Activated naive CD8-positive, alpha-beta T cell treated with anti-CD3 and anti-CD28 coated beads, Interleukin-2, amount 10 ng/mL, durations not matched to agents 7 days and 5 days (primary cell): ENCODE results near the gene BRMS1. TPM values are rescaled to one million over a fixed set of nuclear protein-coding genes. Genes with fewer than 3 reads are reported as not detected.
"Not testable (repeated sequence)": the region's sequence is repeated elsewhere in the genome, so short reads cannot be mapped to it uniquely, and the experiment has no call there.

Experiments used
- ATAC-seq: fragments of 150-1000 bp; cut with Tn5 transposase; one replicate; pipeline ENCODE4 v1.10.0; 2021; ENCODE audit warnings: low read depth, moderate library complexity
- POLR2A ChIA-PET: fragments of 350-600 bp; sonication (Branson Sonifier 250); formaldehyde crosslinking; loops from one replicate; lab custom pipeline; 2021; ENCODE audit warnings: antibody characterized with exemption; lab: Charles Lee
- DNase-seq: peaks from one replicate; pipeline ENCODE4 v3.0.0; 2021
- H3K27ac Mint-ChIP-seq: one replicate; pipeline ENCODE4 v1.8.0; 2022; ENCODE audit warnings: mild to moderate bottlenecking, mixed read lengths
- H3K27me3 Mint-ChIP-seq: one replicate; pipeline ENCODE4 v1.8.0; 2022; ENCODE audit warnings: mild to moderate bottlenecking, moderate library complexity, mixed read lengths
- H3K36me3 Mint-ChIP-seq: one replicate; pipeline ENCODE4 v1.8.0; 2021; ENCODE audit warnings: mild to moderate bottlenecking, mixed read lengths
- H3K4me1 Mint-ChIP-seq: one replicate; pipeline ENCODE4 v1.8.0; 2021; ENCODE audit warnings: mixed read lengths
- H3K4me3 Mint-ChIP-seq: one replicate; pipeline ENCODE4 v1.8.0; 2022; ENCODE audit warnings: mild to moderate bottlenecking, moderate library complexity, mixed read lengths
- H3K9me3 Mint-ChIP-seq: one replicate; pipeline ENCODE4 v1.8.0; 2021; ENCODE audit warnings: mixed read lengths
- total RNA-seq, 2 experiments: library from RNA; stranded (reverse); gene quantifications; one replicate each; pipeline ENCODE4 v1.2.3, GENCODE V29; 2021

Gene BRMS1, protein sequence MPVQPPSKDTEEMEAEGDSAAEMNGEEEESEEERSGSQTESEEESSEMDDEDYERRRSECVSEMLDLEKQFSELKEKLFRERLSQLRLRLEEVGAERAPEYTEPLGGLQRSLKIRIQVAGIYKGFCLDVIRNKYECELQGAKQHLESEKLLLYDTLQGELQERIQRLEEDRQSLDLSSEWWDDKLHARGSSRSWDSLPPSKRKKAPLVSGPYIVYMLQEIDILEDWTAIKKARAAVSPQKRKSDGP
- total RNA-seq = 10 to 100 TPM; 45.4 to 47.8 TPM

DNA sequence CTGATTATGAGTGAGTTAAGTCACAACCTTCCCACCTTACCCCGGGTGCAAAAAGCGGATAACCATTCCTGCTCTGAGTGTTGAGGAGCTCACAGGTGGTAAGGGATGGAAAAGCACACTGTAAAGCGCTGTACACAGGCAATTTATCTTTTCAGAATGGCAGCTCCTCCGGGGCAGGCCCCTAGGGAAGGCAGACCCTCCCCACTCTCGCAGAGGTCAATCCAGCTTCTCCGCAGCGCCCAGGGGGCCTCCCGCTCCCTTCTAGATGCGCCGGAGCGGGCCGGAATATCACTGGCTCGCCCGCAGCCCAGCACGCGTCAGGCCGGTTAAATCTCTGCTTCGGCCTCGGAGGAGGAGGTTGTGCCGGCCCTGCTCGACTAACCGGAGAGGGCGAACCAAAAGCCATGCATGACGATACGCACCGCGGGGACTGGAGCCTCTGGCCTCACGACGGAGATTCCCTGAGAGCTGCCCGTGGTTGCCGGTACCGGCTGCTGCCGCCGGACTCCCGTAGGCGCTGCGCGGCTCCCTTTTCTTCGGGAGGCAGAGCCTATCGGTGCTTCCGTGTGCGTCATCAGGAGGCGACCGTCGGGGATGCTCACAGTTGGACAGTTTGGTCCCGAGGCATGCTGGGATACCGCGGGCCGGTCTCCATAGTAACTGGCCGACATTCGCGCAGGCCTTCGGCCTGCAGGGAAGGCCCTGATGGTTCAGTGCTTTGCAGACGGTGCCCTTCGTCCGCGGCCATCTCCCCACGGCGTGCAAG, at the start of gene BRMS1:
BRMS1 (minus strand) TSS at position 555 of the 766 bp plus-strand sequence. CDS start 2,870 bp downstream, outside the sequence.
- peak; percentile 94 for DNase-seq
- H3K4me1 Mint-ChIP-seq = peaks cover 35% of the 10 kb centered on the region
- H3K4me3 Mint-ChIP-seq = peak within 1 kb of the TSS; percentile 90
- peaks cover 9% of the 10 kb centered on the region for H3K36me3 Mint-ChIP-seq
- H3K27ac Mint-ChIP-seq = peak within 1 kb of the TSS; percentile 91
- no peaks in the 10 kb centered on the region for H3K9me3 Mint-ChIP-seq
- peaks cover 2% of the 10 kb centered on the region for H3K27me3 Mint-ChIP-seq
- POLR2A ChIA-PET = interaction anchor here (0.5 to 4.5 kb wide), 12 partner anchors 9 to 185 kb away, joined by 3 to 26 read pairs (median 6); partner anchors contain the start of genes CD248, RIN1, SLC29A2 and YIF1A
- ATAC-seq = peak; percentile 76

DNA sequence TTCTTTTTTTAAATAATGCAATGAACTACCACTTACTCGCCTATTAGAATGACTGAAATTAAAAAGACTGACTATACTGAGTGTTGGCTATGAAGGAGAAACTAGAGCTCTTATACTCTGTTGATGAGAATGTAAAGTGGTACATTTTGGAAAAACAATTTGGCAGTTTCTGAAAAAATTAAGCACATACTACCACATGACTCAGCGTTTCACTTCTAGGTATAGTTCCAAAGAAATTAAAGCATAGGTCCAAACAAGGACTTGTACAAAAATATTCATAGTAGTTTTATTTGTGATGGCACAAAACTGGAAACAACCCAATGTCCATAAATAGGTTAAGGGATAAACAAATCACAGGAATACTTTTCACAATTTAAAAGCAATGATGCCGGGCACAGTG, 49.0 kb upstream of the BRMS1 start:
- H3K36me3 Mint-ChIP-seq = no peaks in the 10 kb centered on the region
- peaks cover 18% of the 10 kb centered on the region for H3K27me3 Mint-ChIP-seq
- ATAC-seq (no peak), DNase-seq (no peak)
- no peak overlapping the region for H3K27ac Mint-ChIP-seq
- POLR2A ChIA-PET = no interaction called here
- peaks cover 2% of the 10 kb centered on the region for H3K4me1 Mint-ChIP-seq
- no peaks in the 10 kb centered on the region for H3K9me3 Mint-ChIP-seq
- no peak overlapping the region for H3K4me3 Mint-ChIP-seq

GRCh38 chr11:66391322-66391721, 46.4 kb upstream of the BRMS1 start:
- no peak overlapping the region for H3K27ac Mint-ChIP-seq
- H3K36me3 Mint-ChIP-seq = no peaks in the 10 kb centered on the region
- no peak overlapping the region for H3K4me3 Mint-ChIP-seq
- no peaks in the 10 kb centered on the region for H3K9me3 Mint-ChIP-seq
- no peak for ATAC-seq
- peaks cover 6% of the 10 kb centered on the region for H3K4me1 Mint-ChIP-seq
- POLR2A ChIA-PET = no interaction called here
- H3K27me3 Mint-ChIP-seq = peaks cover 18% of the 10 kb centered on the region
- no peak for DNase-seq

GRCh38 chr11:66388780-66389386, 44.0 kb upstream of the BRMS1 start:
- Mint-ChIP-seq H3K27me3 (peaks cover 13% of the 10 kb centered on the region), H3K36me3 (no peaks in the 10 kb centered on the region), H3K27ac (no peak overlapping the region), H3K4me1 (peaks cover 11% of the 10 kb centered on the region), H3K4me3 (no peak overlapping the region), H3K9me3 (no peaks in the 10 kb centered on the region)
- peak; percentile 68 for DNase-seq
- ATAC-seq = peak; percentile 82
- POLR2A ChIA-PET = interaction anchor here (0.6 to 2.1 kb wide), 10 partner anchors 14 to 77 kb away, joined by 3 to 12 read pairs (median 4); partner anchors contain the start of genes BRMS1 and SLC29A2

DNA sequence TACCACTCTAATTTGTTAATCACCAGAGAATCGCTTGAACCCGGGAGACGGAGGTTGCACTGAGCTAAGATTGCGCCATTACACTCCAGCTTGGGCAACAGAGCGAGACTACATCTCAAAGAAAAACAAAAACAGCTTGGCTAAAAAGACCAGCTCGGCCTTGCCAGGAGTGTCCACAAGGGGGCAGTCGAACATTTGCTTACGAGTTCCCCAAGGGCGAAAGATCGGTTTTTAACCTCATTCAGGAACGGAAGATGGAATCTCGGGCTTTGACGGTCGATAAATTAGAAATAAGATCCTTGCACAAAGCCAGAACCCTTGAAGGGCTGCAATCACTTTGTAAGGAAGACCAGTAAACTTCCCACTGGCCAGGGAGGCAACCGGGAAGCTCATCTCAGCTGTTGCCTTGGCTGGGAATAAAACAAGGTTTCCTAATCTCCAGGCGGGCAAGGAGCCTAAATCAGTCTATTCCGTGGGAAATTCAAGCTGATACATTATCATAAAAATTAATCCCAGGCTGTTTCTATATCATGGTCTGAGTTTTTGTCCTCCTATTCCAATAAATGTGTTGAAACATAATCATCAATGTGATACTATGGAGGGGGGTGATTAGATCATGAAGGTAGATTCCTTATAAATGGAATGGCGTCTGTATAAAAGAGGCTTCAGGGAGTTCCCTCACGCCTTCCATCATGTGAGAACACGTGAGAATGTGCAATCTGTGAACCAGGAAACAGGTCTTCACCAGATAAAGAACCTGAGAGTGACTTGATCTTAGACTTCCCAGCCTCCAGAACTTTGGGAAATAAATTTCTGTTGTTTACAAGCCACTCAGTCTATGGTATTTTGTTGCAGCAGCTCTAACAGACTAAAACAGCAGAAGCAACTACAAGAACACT, 41.5 kb upstream of the BRMS1 start:
- POLR2A ChIA-PET = interaction anchor here (0.7 to 1.4 kb wide), 8 partner anchors 14 to 80 kb away, joined by 3 to 9 read pairs (median 4); partner anchors contain the start of genes BRMS1, PELI3 and SLC29A2
- Mint-ChIP-seq H3K27me3 (peaks cover 7% of the 10 kb centered on the region), H3K36me3 (no peaks in the 10 kb centered on the region), H3K4me1 (peaks cover 11% of the 10 kb centered on the region), H3K27ac (peak overlapping the region; percentile 49), H3K4me3 (peak overlapping the region; percentile 55), H3K9me3 (no peaks in the 10 kb centered on the region)
- peak; percentile 82 for DNase-seq
- peak; percentile 69 for ATAC-seq

DNA sequence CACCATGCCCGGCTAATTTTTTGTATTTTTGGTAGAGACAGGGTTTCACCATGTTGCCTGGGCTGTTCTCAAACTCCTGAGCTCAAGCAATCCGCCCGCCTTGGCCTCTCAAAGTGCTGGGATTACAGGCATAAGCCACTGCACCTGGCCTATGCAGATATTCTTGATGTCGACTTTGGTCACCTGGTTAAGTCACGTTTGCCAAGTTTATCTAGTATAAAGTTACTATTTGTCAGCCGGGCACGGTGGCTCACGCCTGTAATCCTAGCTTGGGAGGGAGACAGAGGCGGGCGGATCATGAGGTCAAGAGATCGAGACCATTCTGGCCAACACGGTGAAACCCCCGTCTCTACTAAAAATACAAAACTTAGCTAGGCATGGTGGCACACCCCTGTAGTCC, 39.4 kb upstream of the BRMS1 start:
- H3K27me3 Mint-ChIP-seq = peaks cover 12% of the 10 kb centered on the region
- H3K36me3 Mint-ChIP-seq, H3K4me3 Mint-ChIP-seq, H3K9me3 Mint-ChIP-seq, ATAC-seq, DNase-seq, H3K27ac Mint-ChIP-seq: not testable (repeated sequence)
- H3K4me1 Mint-ChIP-seq = peaks cover 14% of the 10 kb centered on the region
- POLR2A ChIA-PET = interaction anchor here (1.6 kb wide), 1 partner anchor 12 kb away, joined by 9 read pairs; the partner anchor contains the start of gene SLC29A2

GRCh38 chr11:66380264-66380663, 35.4 kb upstream of the BRMS1 start:
- H3K4me3 Mint-ChIP-seq, H3K9me3 Mint-ChIP-seq, POLR2A ChIA-PET, DNase-seq, H3K27me3 Mint-ChIP-seq, ATAC-seq, H3K36me3 Mint-ChIP-seq, H3K4me1 Mint-ChIP-seq, H3K27ac Mint-ChIP-seq: not testable (repeated sequence)

DNA sequence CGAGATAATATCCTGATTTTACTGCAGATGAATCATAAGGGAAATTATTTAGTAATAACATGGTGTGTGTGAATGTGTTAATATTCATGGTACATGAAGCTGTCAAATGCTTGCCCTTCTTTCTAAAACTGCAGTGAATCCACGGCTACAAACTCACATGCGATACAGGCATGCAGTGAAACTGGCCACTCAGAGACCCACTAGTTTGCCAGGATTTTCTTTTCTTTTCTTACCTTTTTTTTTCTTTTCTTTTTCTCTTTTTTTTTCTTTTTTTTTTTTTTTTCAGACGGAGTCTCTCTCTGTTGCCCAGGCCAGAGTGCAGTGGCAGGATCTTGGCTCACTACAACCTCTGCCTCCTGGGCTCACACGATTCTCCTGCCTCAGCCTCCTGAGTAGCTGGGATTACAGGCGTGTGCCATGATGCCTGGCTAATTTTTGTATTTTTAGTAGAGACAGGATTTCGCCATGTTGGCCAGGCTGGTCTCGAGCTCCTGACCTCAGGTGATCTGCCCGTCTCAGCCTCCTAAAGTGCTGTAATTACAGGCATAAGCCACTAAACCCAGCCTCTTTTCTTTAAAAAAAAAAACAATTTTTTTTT, 28.9 kb upstream of the BRMS1 start:
- not testable (repeated sequence) for H3K27me3 Mint-ChIP-seq, H3K9me3 Mint-ChIP-seq, H3K36me3 Mint-ChIP-seq, ATAC-seq, DNase-seq, H3K4me3 Mint-ChIP-seq
- POLR2A ChIA-PET = interaction anchor here (1.1 kb wide), 1 partner anchor 15 kb away, joined by 3 read pairs; no protein-coding TSS in a partner anchor
- H3K4me1 Mint-ChIP-seq = peaks cover 14% of the 10 kb centered on the region
- H3K27ac Mint-ChIP-seq = peak overlapping the region; percentile 4

DNA sequence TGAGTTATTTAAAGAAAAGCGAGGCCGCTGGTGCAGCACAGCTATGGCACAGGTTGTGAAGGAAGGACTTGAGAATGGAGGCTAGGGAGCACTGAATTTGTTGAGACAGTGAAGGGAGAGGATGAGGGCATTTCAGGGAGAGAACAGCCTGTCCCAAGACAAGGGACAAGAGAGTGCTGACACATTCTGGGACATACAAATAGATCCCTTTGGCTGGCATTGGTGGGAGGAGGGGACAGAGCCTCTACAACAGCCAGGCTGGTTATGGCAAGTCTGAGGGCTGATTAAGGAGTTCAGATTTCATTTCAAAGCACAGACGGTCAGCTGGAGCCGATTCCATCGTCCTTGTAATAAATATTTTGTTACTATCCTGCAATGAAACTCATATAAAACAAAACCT, 28.4 kb upstream of the BRMS1 start:
- H3K27me3 Mint-ChIP-seq = peaks cover 5% of the 10 kb centered on the region
- no peak for ATAC-seq
- DNase-seq = no peak
- H3K4me3 Mint-ChIP-seq = no peak overlapping the region
- H3K36me3 Mint-ChIP-seq = peaks cover 2% of the 10 kb centered on the region
- H3K4me1 Mint-ChIP-seq = peaks cover 14% of the 10 kb centered on the region
- H3K9me3 Mint-ChIP-seq = no peaks in the 10 kb centered on the region
- POLR2A ChIA-PET = interaction anchor here (1.8 kb wide), 1 partner anchor 469 kb away, joined by 4 read pairs; no protein-coding TSS in a partner anchor
- H3K27ac Mint-ChIP-seq = peak overlapping the region; percentile 4

DNA sequence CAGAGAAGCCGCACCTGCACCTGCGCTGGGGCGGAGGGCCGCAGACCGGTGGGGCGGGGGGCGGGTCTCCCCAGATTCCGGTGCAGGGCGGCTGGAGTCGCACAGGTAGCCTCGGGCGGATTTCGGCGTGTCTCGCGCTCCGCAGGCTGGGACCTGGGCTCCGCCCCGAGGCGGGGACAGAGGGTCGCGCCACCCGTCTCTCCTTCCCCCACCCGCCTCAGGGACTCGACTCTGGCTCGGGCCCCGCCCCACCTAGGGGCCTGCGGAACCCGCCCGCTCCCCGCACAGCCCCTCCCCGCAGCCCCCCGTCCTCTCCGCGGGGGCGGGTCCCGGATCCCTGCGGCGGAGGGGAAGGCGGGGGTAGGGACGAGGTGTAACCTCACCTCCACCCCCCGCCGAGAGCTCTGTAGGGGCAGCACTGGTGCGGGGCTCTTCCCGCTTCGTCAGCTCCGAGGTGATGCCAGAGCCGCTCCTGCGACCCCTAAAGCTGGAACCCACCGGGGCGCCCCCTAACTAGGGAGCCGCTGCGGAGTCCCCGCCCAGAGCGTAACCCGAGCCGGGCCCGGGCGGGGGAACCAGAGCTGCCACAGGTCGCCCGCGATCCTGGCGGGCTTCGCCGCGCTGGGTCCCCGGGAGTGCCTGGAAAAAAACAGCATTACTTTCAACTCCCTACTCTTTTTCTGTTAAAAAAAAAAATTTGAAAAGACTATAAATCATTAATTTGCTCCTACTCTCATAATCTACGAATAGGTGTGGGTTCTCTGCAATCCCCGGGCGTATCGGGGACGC, 26.9 kb upstream of the BRMS1 start, which contains the start of gene SLC29A2:
SLC29A2 (minus strand) TSS at position 134 of the 789 bp plus-strand sequence. CDS start 169 bp downstream, outside the sequence.
- DNase-seq (peak; percentile 89), ATAC-seq (peak; percentile 87)
- Mint-ChIP-seq H3K27me3 (peaks cover 5% of the 10 kb centered on the region), H3K36me3 (peaks cover 2% of the 10 kb centered on the region), H3K4me1 (peaks cover 14% of the 10 kb centered on the region), H3K4me3 (peak within 1 kb of the TSS; percentile 86), H3K27ac (peak within 1 kb of the TSS; percentile 96), H3K9me3 (no peaks in the 10 kb centered on the region)
- POLR2A ChIA-PET = interaction anchor here (0.6 to 2.4 kb wide), 18 partner anchors 8 to 732 kb away, joined by 3 to 34 read pairs (median 5); partner anchors contain the start of genes B4GAT1, BRMS1, CD248 and DPP3
